Tongue (tissue), 2 donors: ENCODE measurements around the gene LIF. TPM values are rescaled to one million over a fixed set of nuclear protein-coding genes. Genes with fewer than 3 reads are reported as not detected.
"Not testable (repeated sequence)": the region's sequence is repeated elsewhere in the genome, so short reads cannot be mapped to it uniquely, and the experiment has no call there.

Experiments used
- DNase-seq: peaks from one replicate; pipeline ENCODE4 v3.0.0-alpha.2; 2015
- total RNA-seq: library from RNA; depleted of rRNA; stranded (reverse); fragments of >200 nt; gene quantifications from one replicate; pipeline ENCODE4 v1.2.3, GENCODE V29; 2014

Gene LIF
- total RNA-seq, 1 donor from 2014 or later = 0.51 TPM

- DNase-seq = peak; percentile 65
Measured at GRCh38 chr22:30206944-30207343, 39.6 kb downstream of the LIF start.

- DNase-seq = peak; percentile 80
Measured at GRCh38 chr22:30205281-30206115, 41.1 kb downstream of the LIF start.

- DNase-seq = peak; percentile 87
Measured at GRCh38 chr22:30204742-30205111, 41.8 kb downstream of the LIF start.

- DNase-seq = no peak
Measured at GRCh38 chr22:30204015-30204741, 42.4 kb downstream of the LIF start.

- DNase-seq = peak; percentile 78
Measured at GRCh38 chr22:30202531-30203006, 44.0 kb downstream of the LIF start.

GRCh38 chr22:30201945-30202344, 44.6 kb downstream of the LIF start:
- DNase-seq = peak; percentile 45

GRCh38 chr22:30200905-30201304, 45.7 kb downstream of the LIF start:
- not testable (repeated sequence) for DNase-seq

GRCh38 chr22:30198921-30199320, 47.6 kb downstream of the LIF start:
- DNase-seq = no peak

GRCh38 chr22:30198152-30198825, 48.3 kb downstream of the LIF start:
- no peak for DNase-seq

GRCh38 chr22:30197389-30197788, 49.2 kb downstream of the LIF start:
- DNase-seq = no peak

- DNase-seq = no peak
Measured at GRCh38 chr22:30196880-30197336, 49.7 kb downstream of the LIF start.

- DNase-seq = peak; percentile 90
Measured at GRCh38 chr22:30196141-30196879, 50.2 kb downstream of the LIF start.

- DNase-seq = no peak
Measured at GRCh38 chr22:30195245-30196140, 51.1 kb downstream of the LIF start.

- no peak for DNase-seq
Measured at GRCh38 chr22:30193031-30193775, 53.4 kb downstream of the LIF start.

GRCh38 chr22:30192427-30192826, 54.1 kb downstream of the LIF start:
- DNase-seq = no peak

GRCh38 chr22:30191040-30191701, 55.4 kb downstream of the LIF start:
- no peak for DNase-seq

GRCh38 chr22:30190574-30190973, 56.0 kb downstream of the LIF start:
- DNase-seq = no peak
